ENCODE results near the gene EIF3L.

DNA sequence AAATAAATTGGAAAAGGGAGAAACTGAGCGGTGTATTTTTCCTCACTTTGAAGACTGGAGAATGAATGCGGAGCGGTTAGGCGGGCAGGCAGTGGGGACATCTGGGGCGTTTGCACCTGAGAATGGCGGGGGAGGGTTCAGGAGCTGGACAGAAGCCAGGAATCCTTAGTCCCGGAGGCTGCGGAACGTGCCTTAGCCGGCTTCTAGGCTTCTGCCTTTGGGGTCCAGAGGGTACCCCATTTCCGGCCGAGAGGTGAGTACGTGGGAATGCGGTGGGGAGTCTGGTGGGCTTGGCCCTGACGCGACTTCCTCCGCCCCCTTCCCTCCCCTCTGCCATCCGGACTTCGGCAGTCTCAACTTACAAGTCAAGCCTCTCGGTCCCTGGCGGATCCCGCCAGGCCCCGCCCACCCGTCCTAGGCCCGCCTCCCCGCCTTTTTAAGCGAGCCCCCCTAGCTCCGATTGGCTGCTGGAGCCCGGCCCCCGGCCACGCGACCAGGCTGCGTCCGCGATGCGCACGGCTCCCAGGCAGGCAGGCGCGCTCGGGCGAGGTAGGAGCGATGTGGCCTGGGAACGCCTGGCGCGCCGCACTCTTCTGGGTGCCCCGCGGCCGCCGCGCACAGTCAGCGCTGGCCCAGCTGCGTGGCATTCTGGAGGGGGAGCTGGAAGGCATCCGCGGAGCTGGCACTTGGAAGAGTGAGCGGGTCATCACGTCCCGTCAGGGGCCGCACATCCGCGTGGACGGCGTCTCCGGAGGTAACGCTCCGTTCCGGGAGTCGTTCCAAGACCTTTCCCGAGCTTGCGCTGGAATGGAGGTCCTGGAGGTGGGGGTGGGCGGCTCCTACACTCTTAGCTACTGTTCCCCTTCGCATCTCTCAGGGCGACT is 41.6 kb upstream of the EIF3L start, which contains the start of gene GCAT:
- TF ChIP-seq EZH2phosphoT487 (IDR thresholded peaks at IDR 0.05; ENCODE audit: borderline replicate concordance, low read depth) (no peak), NRF1 (IDR thresholded peaks at IDR 0.05; ENCODE audit: low read depth, low read length) (peak; percentile 65), ELF1 (IDR thresholded peaks at IDR 0.05) (no peak)
- TF ChIP-seq, protein P1, sequence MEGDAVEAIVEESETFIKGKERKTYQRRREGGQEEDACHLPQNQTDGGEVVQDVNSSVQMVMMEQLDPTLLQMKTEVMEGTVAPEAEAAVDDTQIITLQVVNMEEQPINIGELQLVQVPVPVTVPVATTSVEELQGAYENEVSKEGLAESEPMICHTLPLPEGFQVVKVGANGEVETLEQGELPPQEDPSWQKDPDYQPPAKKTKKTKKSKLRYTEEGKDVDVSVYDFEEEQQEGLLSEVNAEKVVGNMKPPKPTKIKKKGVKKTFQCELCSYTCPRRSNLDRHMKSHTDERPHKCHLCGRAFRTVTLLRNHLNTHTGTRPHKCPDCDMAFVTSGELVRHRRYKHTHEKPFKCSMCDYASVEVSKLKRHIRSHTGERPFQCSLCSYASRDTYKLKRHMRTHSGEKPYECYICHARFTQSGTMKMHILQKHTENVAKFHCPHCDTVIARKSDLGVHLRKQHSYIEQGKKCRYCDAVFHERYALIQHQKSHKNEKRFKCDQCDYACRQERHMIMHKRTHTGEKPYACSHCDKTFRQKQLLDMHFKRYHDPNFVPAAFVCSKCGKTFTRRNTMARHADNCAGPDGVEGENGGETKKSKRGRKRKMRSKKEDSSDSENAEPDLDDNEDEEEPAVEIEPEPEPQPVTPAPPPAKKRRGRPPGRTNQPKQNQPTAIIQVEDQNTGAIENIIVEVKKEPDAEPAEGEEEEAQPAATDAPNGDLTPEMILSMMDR (IDR thresholded peaks at IDR 0.05): no peak

Data from SK-N-SH (cell line).